LNCAP (cell line): ENCODE results near the gene PPM1H.

Experiments used
- CTCF ChIP-seq: fragments of 450-650 bp; IDR thresholded peaks from 2 replicates; pipeline ENCODE4 v1.5.1; 2017; ENCODE audit warnings: mild to moderate bottlenecking

Gene PPM1H

GRCh38 chr12:62802984-62803383 lies 132.0 kb downstream of the PPM1H start:
- no peak for TF ChIP-seq CTCF

- no peak for TF ChIP-seq CTCF
These were observed 132.6 kb downstream of the PPM1H start for GRCh38 chr12:62802321-62802720.

GRCh38 chr12:62801796-62802195 lies 133.2 kb downstream of the PPM1H start:
- TF ChIP-seq CTCF, result no peak

GRCh38 chr12:62800707-62801400 lies 134.1 kb downstream of the PPM1H start:
- TF ChIP-seq CTCF, result no peak

- TF ChIP-seq CTCF, result no peak
These were observed 135.1 kb downstream of the PPM1H start for GRCh38 chr12:62799766-62800406.

GRCh38 chr12:62799126-62799736 lies 135.7 kb downstream of the PPM1H start:
- peak; percentile 93 for TF ChIP-seq CTCF

- TF ChIP-seq CTCF, result no peak
These were observed 140.7 kb downstream of the PPM1H start for GRCh38 chr12:62794218-62794583.
